HL-60 (cell line): ENCODE measurements around the gene ZBTB21.

ENCODE experiments used
- GABPA ChIP-seq: IDR thresholded peaks from 2 replicates; pipeline ENCODE4 v1.6.1; 2012; ENCODE audit warnings: low read depth
- POLR2AphosphoS5 ChIP-seq: IDR thresholded peaks from 2 replicates; pipeline ENCODE4 v1.6.1; 2012; ENCODE audit warnings: low read depth
- TF ChIP-seq, protein P1 (sequence below): IDR thresholded peaks from 2 replicates; pipeline ENCODE4 v1.6.1; 2012; ENCODE audit warnings: low read depth; ENCODE audit not compliant: insufficient replicate concordance

DNA sequence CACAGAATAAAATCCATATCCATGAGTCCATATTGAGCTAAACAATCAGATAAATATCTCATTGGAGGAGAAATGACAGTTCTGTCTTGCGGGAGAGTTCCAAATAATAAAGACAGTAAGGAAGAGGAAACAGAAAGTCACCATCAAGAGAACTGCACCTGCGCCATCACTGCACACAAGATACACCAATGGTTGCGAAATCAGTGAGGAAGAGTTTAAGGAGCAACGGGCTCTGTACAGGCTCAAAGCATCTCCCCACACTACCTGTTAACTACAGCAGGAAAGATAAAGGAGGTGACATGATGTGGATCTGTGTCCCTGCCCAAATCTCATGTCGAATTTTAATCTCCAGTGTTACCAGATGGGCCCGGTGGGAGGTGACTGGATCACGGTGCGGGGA is 64.2 kb downstream of the ZBTB21 start:
- TF ChIP-seq GABPA (no peak), POLR2AphosphoS5 (no peak)
- TF ChIP-seq, protein P1, sequence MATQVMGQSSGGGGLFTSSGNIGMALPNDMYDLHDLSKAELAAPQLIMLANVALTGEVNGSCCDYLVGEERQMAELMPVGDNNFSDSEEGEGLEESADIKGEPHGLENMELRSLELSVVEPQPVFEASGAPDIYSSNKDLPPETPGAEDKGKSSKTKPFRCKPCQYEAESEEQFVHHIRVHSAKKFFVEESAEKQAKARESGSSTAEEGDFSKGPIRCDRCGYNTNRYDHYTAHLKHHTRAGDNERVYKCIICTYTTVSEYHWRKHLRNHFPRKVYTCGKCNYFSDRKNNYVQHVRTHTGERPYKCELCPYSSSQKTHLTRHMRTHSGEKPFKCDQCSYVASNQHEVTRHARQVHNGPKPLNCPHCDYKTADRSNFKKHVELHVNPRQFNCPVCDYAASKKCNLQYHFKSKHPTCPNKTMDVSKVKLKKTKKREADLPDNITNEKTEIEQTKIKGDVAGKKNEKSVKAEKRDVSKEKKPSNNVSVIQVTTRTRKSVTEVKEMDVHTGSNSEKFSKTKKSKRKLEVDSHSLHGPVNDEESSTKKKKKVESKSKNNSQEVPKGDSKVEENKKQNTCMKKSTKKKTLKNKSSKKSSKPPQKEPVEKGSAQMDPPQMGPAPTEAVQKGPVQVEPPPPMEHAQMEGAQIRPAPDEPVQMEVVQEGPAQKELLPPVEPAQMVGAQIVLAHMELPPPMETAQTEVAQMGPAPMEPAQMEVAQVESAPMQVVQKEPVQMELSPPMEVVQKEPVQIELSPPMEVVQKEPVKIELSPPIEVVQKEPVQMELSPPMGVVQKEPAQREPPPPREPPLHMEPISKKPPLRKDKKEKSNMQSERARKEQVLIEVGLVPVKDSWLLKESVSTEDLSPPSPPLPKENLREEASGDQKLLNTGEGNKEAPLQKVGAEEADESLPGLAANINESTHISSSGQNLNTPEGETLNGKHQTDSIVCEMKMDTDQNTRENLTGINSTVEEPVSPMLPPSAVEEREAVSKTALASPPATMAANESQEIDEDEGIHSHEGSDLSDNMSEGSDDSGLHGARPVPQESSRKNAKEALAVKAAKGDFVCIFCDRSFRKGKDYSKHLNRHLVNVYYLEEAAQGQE: no peak
